ENCODE data around the gene GABRP.

DNA sequence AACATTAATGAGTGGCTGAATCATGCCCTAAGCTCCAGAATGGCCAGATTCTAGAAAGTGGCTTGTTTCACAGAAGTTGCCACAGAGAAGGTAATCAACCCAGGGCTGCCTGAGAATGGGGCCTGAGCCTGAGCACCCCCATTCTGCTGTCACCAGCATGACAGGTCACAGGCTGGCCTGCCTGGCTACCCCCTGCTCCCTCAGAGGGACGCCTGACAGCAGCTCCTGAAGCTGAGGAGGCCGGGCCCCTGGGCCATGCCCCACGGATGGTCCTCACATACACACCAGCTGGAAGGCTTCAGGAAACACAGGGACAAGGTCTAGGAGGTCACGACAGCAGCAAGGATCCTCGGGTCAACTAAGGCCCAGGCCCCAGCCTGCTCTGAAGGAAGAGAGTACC, 3.7 kb downstream of the GABRP start:
- TF ChIP-seq CTCF (IDR thresholded peaks at IDR 0.05) (no peak), EP300 (IDR thresholded peaks at IDR 0.05) (no peak)
